H1 (cell line): ENCODE measurements around the gene MOB3B. TPM values are rescaled to one million over a fixed set of nuclear protein-coding genes. Genes with fewer than 3 reads are reported as not detected.

Experiments used
- POLR2AphosphoS5 ChIP-seq: IDR thresholded peaks from 2 replicates; pipeline ENCODE4 v1.6.1; 2011; ENCODE audit warnings: low read depth, low read length
- SP2 ChIP-seq: IDR thresholded peaks from 2 replicates; pipeline ENCODE4 v1.6.1; 2012; ENCODE audit warnings: mild to moderate bottlenecking, low read length, inconsistent platforms
- TAF7 ChIP-seq: optimal IDR thresholded peaks from 2 replicates; pipeline ENCODE3; 2011; ENCODE audit warnings: low read depth, mild to moderate bottlenecking, inconsistent platforms, low read length, moderate library complexity, borderline replicate concordance
- polyA plus RNA-seq, 7 experiments: library from polyadenylated mRNA; depleted of rRNA in 3 of 7; stranded (reverse) in 5 of 7; unstranded in 2 of 7; fragments of >200 nt in 5 of 7; fragments of 200-250 nt in 2 of 7; gene quantifications; 1 replicate in 5 of 7; 2 replicates in 1 of 7; 4 replicates in 1 of 7; pipeline versions ENCODE4 v1.2.1 to v1.2.3, GENCODE V29; 2011 to 2013; ENCODE audit warnings: missing spikeins in 2 of 7, mixed read lengths in 2 of 7
- total RNA-seq: library from RNA; stranded (reverse); fragmentation: NEBNext Ultra II Directional; extraction: Animal tissue kit (Norgen Biotek cat#: 25700); gene quantifications from 2 replicates; pipeline ENCODE4 v1.2.1, GENCODE V29; 2021
- TF ChIP-seq, protein P1 (sequence below): IDR thresholded peaks from 2 replicates; pipeline ENCODE4 v1.6.1; 2012; ENCODE audit warnings: low read length, inconsistent platforms

Gene MOB3B
- total and polyA plus RNA-seq, 2 of the 8 experiments (the other 6 are each of a cell fraction or from before 2014, with no cell fraction given): 12.7 to 16.1 TPM

DNA sequence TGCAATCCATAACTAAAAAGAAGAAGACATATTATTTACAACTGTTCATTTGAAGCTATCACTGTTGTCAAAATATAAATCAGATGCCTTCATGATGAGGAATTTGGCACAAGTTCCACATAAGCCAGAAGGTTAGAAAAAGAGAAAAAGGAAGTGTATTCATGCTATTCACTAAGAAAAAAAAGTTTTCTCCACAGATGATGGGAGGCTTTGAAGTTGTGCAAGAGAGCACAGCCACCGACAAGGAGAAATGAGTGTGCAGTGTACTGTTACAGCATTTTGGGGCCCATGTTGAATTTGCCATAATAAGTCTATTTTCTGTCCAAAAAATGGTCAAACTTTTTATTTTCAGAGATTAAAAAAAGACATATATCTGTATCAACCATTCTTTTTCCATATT lies 38.5 kb downstream of the MOB3B start (continued):
- TF ChIP-seq, protein P1, sequence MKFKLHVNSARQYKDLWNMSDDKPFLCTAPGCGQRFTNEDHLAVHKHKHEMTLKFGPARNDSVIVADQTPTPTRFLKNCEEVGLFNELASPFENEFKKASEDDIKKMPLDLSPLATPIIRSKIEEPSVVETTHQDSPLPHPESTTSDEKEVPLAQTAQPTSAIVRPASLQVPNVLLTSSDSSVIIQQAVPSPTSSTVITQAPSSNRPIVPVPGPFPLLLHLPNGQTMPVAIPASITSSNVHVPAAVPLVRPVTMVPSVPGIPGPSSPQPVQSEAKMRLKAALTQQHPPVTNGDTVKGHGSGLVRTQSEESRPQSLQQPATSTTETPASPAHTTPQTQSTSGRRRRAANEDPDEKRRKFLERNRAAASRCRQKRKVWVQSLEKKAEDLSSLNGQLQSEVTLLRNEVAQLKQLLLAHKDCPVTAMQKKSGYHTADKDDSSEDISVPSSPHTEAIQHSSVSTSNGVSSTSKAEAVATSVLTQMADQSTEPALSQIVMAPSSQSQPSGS: no peak
- TF ChIP-seq TAF7 (no peak), POLR2AphosphoS5 (no peak), SP2 (no peak)
